Activated naive CD4-positive, alpha-beta T cell treated with anti-CD3 and anti-CD28 coated beads, Interleukin-2, amount 50 U/mL, for 24 hours (primary cell): ENCODE data around the gene MTTP.

ENCODE experiments used
- H3K27ac Mint-ChIP-seq: one replicate; pipeline ENCODE4 v1.8.0; 2021; ENCODE audit warnings: mild to moderate bottlenecking, mixed read lengths
- H3K27me3 Mint-ChIP-seq: one replicate; pipeline ENCODE4 v1.8.0; 2021; ENCODE audit warnings: mixed read lengths
- H3K36me3 Mint-ChIP-seq: one replicate; pipeline ENCODE4 v1.8.0; 2021; ENCODE audit warnings: mixed read lengths
- H3K4me1 Mint-ChIP-seq: one replicate; pipeline ENCODE4 v1.8.0; 2021; ENCODE audit warnings: mixed read lengths
- H3K4me3 Mint-ChIP-seq: one replicate; pipeline ENCODE4 v1.8.0; 2021; ENCODE audit warnings: mild to moderate bottlenecking, mixed read lengths
- H3K9me3 Mint-ChIP-seq: one replicate; pipeline ENCODE4 v1.8.0; 2021; ENCODE audit warnings: mixed read lengths

Gene MTTP

DNA sequence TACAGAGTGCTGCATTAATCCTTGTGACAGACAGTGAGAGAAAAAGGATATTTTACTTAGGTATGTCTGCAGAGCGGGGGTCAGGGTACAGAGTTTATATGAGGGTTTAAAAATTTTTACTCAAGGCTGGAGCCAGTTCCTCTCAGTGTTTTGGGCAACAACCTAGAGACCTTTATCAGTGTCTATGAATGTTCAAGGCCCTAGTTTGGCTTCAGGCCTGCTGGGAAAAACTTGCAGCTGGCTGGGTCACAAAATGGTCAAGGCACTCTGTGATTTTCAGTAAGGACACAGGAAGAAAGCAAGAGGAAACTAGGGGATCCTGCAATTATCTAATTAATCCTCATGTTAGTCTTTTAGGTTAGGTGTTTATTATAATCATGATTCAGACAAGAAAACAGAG is 93.8 kb downstream of the MTTP start:
- H3K9me3 Mint-ChIP-seq: peaks cover 18% of the 10 kb centered on the region
- no peak overlapping the region for H3K4me3 Mint-ChIP-seq
- H3K27ac Mint-ChIP-seq: no peak overlapping the region
- H3K36me3 Mint-ChIP-seq: peaks cover 1% of the 10 kb centered on the region
- no peaks in the 10 kb centered on the region for H3K4me1 Mint-ChIP-seq
- H3K27me3 Mint-ChIP-seq: peaks cover 9% of the 10 kb centered on the region

GRCh38 chr4:99669084-99669483 is 94.5 kb downstream of the MTTP start:
- H3K36me3 Mint-ChIP-seq: peaks cover 1% of the 10 kb centered on the region
- no peak overlapping the region for H3K27ac Mint-ChIP-seq
- H3K9me3 Mint-ChIP-seq: peaks cover 23% of the 10 kb centered on the region
- peaks cover 7% of the 10 kb centered on the region for H3K27me3 Mint-ChIP-seq
- H3K4me1 Mint-ChIP-seq: no peaks in the 10 kb centered on the region
- no peak overlapping the region for H3K4me3 Mint-ChIP-seq

DNA sequence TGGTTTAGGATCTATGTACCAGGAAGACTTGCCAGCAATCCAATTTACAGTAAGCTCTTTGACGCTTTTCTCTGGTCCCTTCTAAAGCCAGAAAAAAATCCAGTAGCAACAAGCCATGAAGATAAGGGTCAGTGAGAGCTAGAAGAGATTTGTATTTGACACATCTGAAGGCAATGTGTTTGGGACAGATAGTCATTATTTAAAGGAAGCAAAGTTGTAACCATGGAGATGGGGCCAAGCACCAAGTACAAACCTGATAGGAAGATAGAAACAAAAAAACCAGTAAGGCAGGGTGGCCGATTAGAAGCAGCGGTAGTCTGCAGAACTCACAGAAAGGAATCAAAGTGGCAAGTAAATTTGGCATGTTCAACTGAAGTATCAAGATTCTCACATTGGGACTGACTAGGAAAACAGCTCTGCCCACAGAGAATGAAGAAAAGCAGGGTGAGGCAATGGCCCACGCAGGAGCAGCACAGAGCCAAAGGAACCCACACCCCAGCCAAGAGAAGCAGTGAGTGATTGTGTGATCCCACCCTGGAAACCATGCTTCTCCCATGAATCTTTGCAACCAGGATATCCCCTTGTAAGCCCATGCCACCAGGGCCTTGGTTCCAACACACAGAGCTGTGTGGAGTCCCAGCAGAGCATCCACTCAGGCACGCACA is 95.9 kb downstream of the MTTP start:
- H3K27me3 Mint-ChIP-seq: peaks cover 7% of the 10 kb centered on the region
- no peaks in the 10 kb centered on the region for H3K4me1 Mint-ChIP-seq
- H3K4me3 Mint-ChIP-seq: no peak overlapping the region
- peaks cover 1% of the 10 kb centered on the region for H3K36me3 Mint-ChIP-seq
- peaks cover 29% of the 10 kb centered on the region for H3K9me3 Mint-ChIP-seq
- no peak overlapping the region for H3K27ac Mint-ChIP-seq
